WTC11 (cell line): ENCODE measurements around the gene EHD3. TPM values are rescaled to one million over a fixed set of nuclear protein-coding genes. Genes with fewer than 3 reads are reported as not detected.

ENCODE experiments used
- ATAC-seq: fragments of 200-7000 bp; cut with Tn5 transposase; 2 replicates; pipeline ENCODE4 v1.10.0; 2021; ENCODE audit warnings: mild to moderate bottlenecking, moderate library complexity
- CTCF ChIA-PET: fragments of 300-600 bp; sonication (Branson Sonifier 250); formaldehyde crosslinking; loops from one replicate; lab custom pipeline; 2021; ENCODE audit warnings: antibody characterized with exemption; lab: Charles Lee
- POLR2A ChIA-PET: fragments of 350-600 bp; sonication (Branson Sonifier 250); formaldehyde crosslinking; loops from one replicate; lab custom pipeline; 2021; ENCODE audit warnings: antibody characterized with exemption; lab: Charles Lee
- DNase-seq: peaks from one replicate; pipeline ENCODE4 v3.0.0; 2021; ENCODE audit warnings: low spot score
- H3K27ac Mint-ChIP-seq: 2 replicates; pipeline ENCODE4 v1.8.0; 2021; ENCODE audit warnings: mixed read lengths
- H3K27me3 Mint-ChIP-seq: 2 replicates; pipeline ENCODE4 v1.8.0; 2021; ENCODE audit warnings: low read depth, mild to moderate bottlenecking, moderate library complexity, mixed read lengths
- H3K36me3 Mint-ChIP-seq: 2 replicates; pipeline ENCODE4 v1.8.0; 2021; ENCODE audit warnings: mixed read lengths
- H3K4me1 Mint-ChIP-seq: 2 replicates; pipeline ENCODE4 v1.8.0; 2022; ENCODE audit warnings: mixed read lengths
- H3K4me3 Mint-ChIP-seq: 2 replicates; pipeline ENCODE4 v1.8.0; 2021; ENCODE audit warnings: mild to moderate bottlenecking, moderate library complexity, mixed read lengths
- H3K9me3 Mint-ChIP-seq: 2 replicates; pipeline ENCODE4 v1.8.0; 2021; ENCODE audit warnings: mixed read lengths
- AFF4 ChIP-seq: sonication (generic); formaldehyde crosslinking; IDR thresholded peaks from 2 replicates; pipeline ENCODE4 v1.8.1; 2023; ENCODE audit warnings: mild to moderate bottlenecking, missing genetic modification reagents, borderline replicate concordance
- E2F1 ChIP-seq: sonication (generic); formaldehyde crosslinking; IDR thresholded peaks from 2 replicates; pipeline ENCODE4 v1.8.0; 2022; ENCODE audit warnings: mild to moderate bottlenecking, missing genetic modification reagents
- E2F4 ChIP-seq: sonication (generic); formaldehyde crosslinking; IDR thresholded peaks from 2 replicates; pipeline ENCODE4 v1.8.1; 2022; ENCODE audit warnings: low read depth, mild to moderate bottlenecking, moderate library complexity, missing genetic modification reagents, borderline replicate concordance
- E2F5 ChIP-seq: sonication (generic); formaldehyde crosslinking; IDR thresholded peaks from 2 replicates; pipeline ENCODE4 v1.8.1; 2022; ENCODE audit warnings: mild to moderate bottlenecking, moderate library complexity, missing genetic modification reagents
- FOXK1 ChIP-seq: sonication (generic); formaldehyde crosslinking; IDR thresholded peaks from 2 replicates; pipeline ENCODE4 v1.8.0; 2022; ENCODE audit warnings: mild to moderate bottlenecking, moderate library complexity, missing genetic modification reagents
- GABPB1 ChIP-seq: sonication (generic); formaldehyde crosslinking; IDR thresholded peaks from 2 replicates; pipeline ENCODE4 v1.8.1; 2023; ENCODE audit warnings: mild to moderate bottlenecking, missing genetic modification reagents
- HMGA2 ChIP-seq: fragments of 250-450 bp; sonication (Bioruptor Pico); IDR thresholded peaks from 2 replicates; pipeline ENCODE4 v1.4.0; 2021; ENCODE audit warnings: mild to moderate bottlenecking, moderate library complexity
- MAX ChIP-seq: sonication (generic); formaldehyde crosslinking; IDR thresholded peaks from 2 replicates; pipeline ENCODE4 v1.8.0; 2022; ENCODE audit warnings: mild to moderate bottlenecking, missing genetic modification reagents
- NFE2L1 ChIP-seq: sonication (generic); formaldehyde crosslinking; IDR thresholded peaks from 2 replicates; pipeline ENCODE4 v1.8.1; 2023; ENCODE audit warnings: missing genetic modification reagents
- NFYB ChIP-seq: sonication (generic); formaldehyde crosslinking; conservative IDR thresholded peaks from 2 replicates; pipeline ENCODE4 v1.8.0; 2022; ENCODE audit warnings: low read depth, missing genetic modification reagents
- NR2C2 ChIP-seq: sonication (generic); formaldehyde crosslinking; IDR thresholded peaks from 2 replicates; pipeline ENCODE4 v1.8.0; 2022; ENCODE audit warnings: mild to moderate bottlenecking, missing genetic modification reagents
- RORB ChIP-seq: fragments of 250-450 bp; sonication (Bioruptor Pico); IDR thresholded peaks from 2 replicates; pipeline ENCODE4 v1.9.0; 2021; ENCODE audit warnings: mild to moderate bottlenecking
- SMAD3 ChIP-seq: sonication (generic); formaldehyde crosslinking; IDR thresholded peaks from 2 replicates; pipeline ENCODE4 v1.8.0; 2022; ENCODE audit warnings: missing genetic modification reagents, mild to moderate bottlenecking, borderline replicate concordance
- SMAD4 ChIP-seq: sonication (generic); formaldehyde crosslinking; IDR thresholded peaks from 2 replicates; pipeline ENCODE4 v1.8.0; 2022; ENCODE audit warnings: mild to moderate bottlenecking, missing genetic modification reagents
- SP1 ChIP-seq: sonication (generic); formaldehyde crosslinking; conservative IDR thresholded peaks from 2 replicates; pipeline ENCODE4 v1.8.1; 2022; ENCODE audit warnings: missing genetic modification reagents
- TCF7 ChIP-seq: sonication (generic); formaldehyde crosslinking; IDR thresholded peaks from 2 replicates; pipeline ENCODE4 v1.8.0; 2022; ENCODE audit warnings: mild to moderate bottlenecking, low read depth, missing genetic modification reagents, moderate library complexity
- USF1 ChIP-seq: sonication (generic); formaldehyde crosslinking; IDR thresholded peaks from 2 replicates; pipeline ENCODE4 v1.8.0; 2022; ENCODE audit warnings: mild to moderate bottlenecking, missing genetic modification reagents
- ZNF121 ChIP-seq: sonication (generic); formaldehyde crosslinking; IDR thresholded peaks from 2 replicates; pipeline ENCODE4 v1.8.0; 2023; ENCODE audit warnings: missing genetic modification reagents
- ZNF138 ChIP-seq: sonication (generic); formaldehyde crosslinking; conservative IDR thresholded peaks from 2 replicates; pipeline ENCODE4 v1.8.1; 2022; ENCODE audit warnings: mild to moderate bottlenecking, moderate library complexity, missing genetic modification reagents
- total RNA-seq: library from RNA; stranded (reverse); gene quantifications from 3 replicates; pipeline ENCODE4 v1.2.3, GENCODE V29; 2021

The EHD3 gene
- total RNA-seq, 1 experiment from 2014 or later: 10.0 TPM

- TF ChIP-seq USF1 (CRISPR knock-in tag) (no peak), SP1 (CRISPR knock-in tag) (no peak), SMAD4 (CRISPR knock-in tag) (no peak), NR2C2 (CRISPR knock-in tag) (no peak)
Observed at GRCh38 chr2:31197166-31197565, 36.8 kb upstream of the EHD3 start (continued).

GRCh38 chr2:31197669-31198068, 36.3 kb upstream of the EHD3 start:
- Mint-ChIP-seq H3K36me3 (no peaks in the 10 kb centered on the region), H3K4me3 (no peak overlapping the region), H3K27me3 (no peaks in the 10 kb centered on the region; the same call in 1 of the 2 replicates), H3K9me3 (peaks cover 5% of the 10 kb centered on the region), H3K4me1 (peaks cover 6% of the 10 kb centered on the region), H3K27ac (no peak overlapping the region)
- TF ChIP-seq HMGA2 (CRISPR knock-in tag) (no peak), E2F4 (CRISPR knock-in tag) (no peak), NFYB (CRISPR knock-in tag) (no peak), SMAD3 (CRISPR knock-in tag) (no peak), ZNF138 (CRISPR knock-in tag) (no peak), MAX (CRISPR knock-in tag) (no peak), NFE2L1 (no peak)
- POLR2A ChIA-PET: no interaction called here
- DNase-seq: no peak
- no peak for ATAC-seq
- CTCF ChIA-PET: interaction anchor here (1.0 kb wide), 1 partner anchor 36 kb away, joined by 3 read pairs; the partner anchor contains the start of gene EHD3

GRCh38 chr2:31199206-31199605, 34.7 kb upstream of the EHD3 start:
- Mint-ChIP-seq H3K4me1 (no peaks in the 10 kb centered on the region), H3K27me3 (no peaks in the 10 kb centered on the region), H3K4me3 (no peak overlapping the region), H3K9me3 (peaks cover 5% of the 10 kb centered on the region), H3K36me3 (no peaks in the 10 kb centered on the region), H3K27ac (no peak overlapping the region)
- POLR2A ChIA-PET: no interaction called here
- ATAC-seq (no peak), DNase-seq (no peak)
- CTCF ChIA-PET: no interaction called here
- no peak for TF ChIP-seq TCF7 (CRISPR knock-in tag)
- no peak for TF ChIP-seq E2F5 (CRISPR knock-in tag)
- TF ChIP-seq ZNF138 (CRISPR knock-in tag): no peak
- TF ChIP-seq E2F1 (CRISPR knock-in tag): no peak
- no peak for TF ChIP-seq USF1 (CRISPR knock-in tag)
- TF ChIP-seq FOXK1 (CRISPR knock-in tag): no peak
- no peak for TF ChIP-seq GABPB1 (CRISPR knock-in tag)
- TF ChIP-seq AFF4 (CRISPR knock-in tag): no peak
- no peak for TF ChIP-seq RORB
- TF ChIP-seq E2F4 (CRISPR knock-in tag): no peak
- TF ChIP-seq ZNF121 (CRISPR knock-in tag): no peak
